Ramos (cell line): ENCODE measurements around the gene PELI2.

ENCODE experiments used
- in situ Hi-C: fragments of 300-500 bp; cut with MboI; formaldehyde crosslinking; loops from one replicate; pipeline ENCODE4 v1.14.3; 2022; ENCODE audit warnings: low sequenced_read_pairs; ENCODE audit not compliant: unreplicated experiment

The PELI2 gene, protein sequence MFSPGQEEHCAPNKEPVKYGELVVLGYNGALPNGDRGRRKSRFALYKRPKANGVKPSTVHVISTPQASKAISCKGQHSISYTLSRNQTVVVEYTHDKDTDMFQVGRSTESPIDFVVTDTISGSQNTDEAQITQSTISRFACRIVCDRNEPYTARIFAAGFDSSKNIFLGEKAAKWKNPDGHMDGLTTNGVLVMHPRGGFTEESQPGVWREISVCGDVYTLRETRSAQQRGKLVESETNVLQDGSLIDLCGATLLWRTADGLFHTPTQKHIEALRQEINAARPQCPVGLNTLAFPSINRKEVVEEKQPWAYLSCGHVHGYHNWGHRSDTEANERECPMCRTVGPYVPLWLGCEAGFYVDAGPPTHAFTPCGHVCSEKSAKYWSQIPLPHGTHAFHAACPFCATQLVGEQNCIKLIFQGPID

DNA sequence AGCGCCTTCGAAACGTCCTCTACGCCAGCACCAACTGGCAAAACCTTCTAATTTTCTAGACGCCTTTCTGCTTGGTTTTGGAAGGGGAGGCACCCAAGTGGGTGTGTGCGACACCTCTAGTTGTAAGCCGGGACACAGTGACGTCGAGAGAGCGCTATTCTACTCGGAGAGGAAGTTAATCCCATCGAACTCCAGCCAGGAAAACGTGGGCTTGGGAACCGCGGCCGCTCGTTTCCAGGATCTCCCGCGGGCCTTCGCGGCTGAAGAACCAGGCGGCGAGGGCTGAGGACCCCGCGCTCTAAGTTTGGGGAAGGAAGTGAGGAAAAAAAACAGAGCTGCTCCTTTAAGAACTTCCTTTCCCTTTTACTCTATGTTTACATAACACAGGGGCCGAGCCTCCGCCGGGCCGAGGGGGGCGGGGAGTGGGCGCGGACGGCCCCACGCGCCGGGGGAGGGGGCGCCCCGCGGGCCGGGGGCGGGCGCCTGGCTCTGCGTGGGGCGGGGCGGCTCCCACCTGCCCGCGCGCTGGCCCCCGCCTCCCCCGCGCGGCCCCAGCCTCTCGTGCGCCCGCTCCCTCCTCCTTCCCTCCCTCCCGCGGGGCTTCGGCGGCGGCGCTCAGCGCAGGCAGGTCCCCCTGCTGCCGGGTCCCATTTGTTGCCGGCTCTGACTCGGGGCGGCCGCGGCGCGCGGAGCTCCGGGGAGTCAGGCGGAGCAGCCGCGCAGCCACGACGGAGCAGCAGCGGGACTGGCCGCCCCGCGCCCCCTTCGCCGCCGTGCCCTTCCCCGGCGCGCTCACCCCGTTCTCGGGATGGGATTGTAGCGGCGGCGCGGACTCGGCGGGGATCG is at the start of gene PELI2:
Gene PELI2 (plus strand): TSS at position 647 of the 846 bp plus-strand sequence. CDS start 250 bp downstream, outside the sequence.
- in situ Hi-C loops, result no loop called here

DNA sequence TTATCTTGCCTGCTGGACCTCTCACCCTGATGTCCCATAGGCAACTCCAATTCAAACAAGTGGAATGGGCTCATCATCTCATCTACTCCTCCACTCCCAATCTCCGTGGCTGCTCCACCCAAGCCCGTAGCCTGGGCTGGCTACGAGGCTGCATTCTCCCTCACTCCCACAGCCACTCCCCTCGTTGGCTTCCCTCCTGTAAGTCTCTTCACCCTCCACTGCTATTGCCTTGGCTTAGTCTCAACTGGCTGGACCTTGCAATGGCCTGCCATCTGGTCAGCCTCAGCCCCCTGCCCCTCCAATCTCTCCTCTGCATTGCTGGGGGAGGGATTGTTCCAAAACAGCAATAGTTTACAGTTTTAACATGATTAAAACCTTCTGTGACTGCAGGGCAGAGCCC is 44.4 kb upstream of the PELI2 start:
- in situ Hi-C loops, result no loop called here

- in situ Hi-C loops, result no loop called here
These were observed 42.9 kb upstream of the PELI2 start for GRCh38 chr14:56075301-56075700.

GRCh38 chr14:56081139-56081538 is 37.1 kb upstream of the PELI2 start:
- in situ Hi-C loops, result no loop called here

GRCh38 chr14:56082880-56083279 is 35.3 kb upstream of the PELI2 start:
- in situ Hi-C loops, result no loop called here

GRCh38 chr14:56085471-56085870 is 32.7 kb upstream of the PELI2 start:
- in situ Hi-C loops, result no loop called here

DNA sequence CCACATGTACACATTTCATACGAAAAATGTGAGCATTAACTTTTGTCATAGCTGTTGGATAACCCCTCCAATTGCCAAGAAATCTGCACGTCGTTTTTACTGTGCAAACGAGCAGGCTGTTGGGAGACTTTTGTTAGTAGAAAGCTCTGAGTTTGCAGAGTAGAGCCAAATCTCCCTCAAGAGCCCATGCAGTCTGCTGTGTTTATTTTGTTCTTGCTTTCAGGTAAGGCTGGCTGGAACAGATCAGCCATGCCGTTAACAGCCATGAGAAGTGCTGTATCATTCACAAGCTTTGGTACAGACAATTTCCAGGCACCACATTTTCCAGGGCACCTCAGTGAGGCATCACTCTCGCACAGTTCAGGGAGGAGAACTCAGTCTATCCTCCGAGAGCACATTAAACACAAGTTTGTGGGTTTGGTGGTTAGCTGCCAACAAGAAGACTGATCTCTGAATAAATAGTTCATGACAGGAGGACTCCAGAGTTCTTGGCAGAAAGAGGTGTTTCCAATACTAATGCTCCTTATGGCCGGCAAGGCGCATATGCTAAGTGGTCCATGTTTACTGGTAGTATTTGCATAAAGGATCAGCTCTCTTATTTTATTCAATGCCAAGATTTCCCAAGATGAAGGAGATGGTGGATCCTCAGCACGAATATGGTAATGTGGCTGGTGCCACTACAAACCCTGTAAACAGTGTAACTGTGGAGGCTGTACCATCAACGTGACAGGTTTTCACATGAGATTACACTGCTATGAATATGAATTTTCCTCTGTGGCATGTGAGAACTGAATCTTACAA is 30.3 kb upstream of the PELI2 start:
- in situ Hi-C loops, result no loop called here

- in situ Hi-C loops, result no loop called here
These were observed 29.3 kb upstream of the PELI2 start for GRCh38 chr14:56088941-56089340.

- in situ Hi-C loops, result no loop called here
These were observed 25.4 kb upstream of the PELI2 start for GRCh38 chr14:56092763-56093162.

- in situ Hi-C loops, result no loop called here
These were observed 24.1 kb upstream of the PELI2 start for GRCh38 chr14:56094076-56094475.

GRCh38 chr14:56098021-56098420 is 20.2 kb upstream of the PELI2 start:
- in situ Hi-C loops, result no loop called here

- in situ Hi-C loops, result no loop called here
These were observed 19.0 kb upstream of the PELI2 start for GRCh38 chr14:56099081-56099797.

- in situ Hi-C loops, result no loop called here
These were observed 17.7 kb upstream of the PELI2 start for GRCh38 chr14:56100556-56100955.

GRCh38 chr14:56102941-56103340 is 15.3 kb upstream of the PELI2 start:
- in situ Hi-C loops, result no loop called here

DNA sequence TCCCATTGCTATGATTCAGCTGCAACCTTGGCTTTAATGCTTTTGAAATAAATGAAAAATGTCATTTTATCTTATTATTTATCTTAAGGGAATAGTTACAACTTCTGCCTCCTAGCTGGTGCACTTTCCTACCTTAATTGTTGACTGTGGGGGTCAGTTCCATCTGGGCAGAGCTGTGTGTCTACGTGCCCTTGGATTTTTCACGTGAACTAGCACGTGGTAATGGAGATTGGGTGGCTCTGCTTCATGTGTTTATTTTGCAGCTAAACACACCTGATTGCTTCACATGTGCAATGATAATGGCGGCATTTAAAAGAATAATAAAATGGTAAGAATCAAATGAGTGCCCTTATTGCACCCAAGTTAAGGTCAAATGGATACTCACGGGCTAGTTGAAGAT is 10.6 kb upstream of the PELI2 start:
- in situ Hi-C loops, result no loop called here

- in situ Hi-C loops, result no loop called here
These were observed 10.2 kb upstream of the PELI2 start for GRCh38 chr14:56108057-56108456.

GRCh38 chr14:56112781-56113180 is 5.4 kb upstream of the PELI2 start:
- in situ Hi-C loops, result no loop called here

GRCh38 chr14:56115334-56115870 is 2.8 kb upstream of the PELI2 start:
- in situ Hi-C loops, result no loop called here

DNA sequence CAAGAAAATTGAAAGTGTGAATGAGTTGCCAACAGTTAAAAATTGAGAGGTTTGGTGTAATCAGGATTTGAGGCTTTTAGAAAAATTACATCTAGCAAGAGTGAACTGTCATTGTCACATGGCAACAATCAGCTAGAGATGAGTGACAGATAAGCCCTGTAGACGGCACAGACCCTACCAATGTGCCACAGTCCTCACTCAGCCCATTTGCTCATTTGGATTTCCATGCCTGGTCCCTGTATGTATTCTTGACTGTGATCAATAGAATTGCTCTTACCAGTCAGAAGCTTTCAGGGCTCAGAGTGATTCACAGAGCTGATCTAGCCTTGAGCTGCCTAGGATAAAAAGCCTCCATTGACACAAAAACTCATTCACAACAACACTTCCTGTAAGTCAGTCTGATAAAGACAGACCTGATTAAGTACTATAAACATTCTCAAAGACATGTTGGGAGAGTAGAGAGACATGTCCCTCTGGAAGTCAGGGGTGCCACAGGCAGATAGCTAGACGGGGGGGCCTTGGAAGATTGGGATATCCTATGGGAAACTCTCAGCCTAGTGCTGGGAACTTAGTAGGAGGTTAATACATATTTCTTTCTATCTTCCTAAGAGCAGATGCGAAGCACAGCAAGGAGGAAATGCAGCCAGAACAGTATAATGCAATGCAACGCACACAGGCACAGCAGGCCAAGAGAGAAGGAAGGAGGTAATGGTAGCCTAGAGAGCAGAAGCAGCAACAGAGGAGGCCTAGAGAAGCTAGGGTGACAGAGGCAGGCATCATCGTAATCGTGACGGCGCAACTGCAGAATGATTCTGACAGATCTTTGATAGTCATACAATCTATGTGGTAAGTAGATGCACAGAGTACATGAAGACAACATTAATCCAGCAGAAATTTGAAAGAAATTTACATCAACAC is 2.0 kb upstream of the PELI2 start:
- in situ Hi-C loops, result no loop called here
